ENCODE measurements around the gene GAD2.

- TF ChIP-seq CTCF (IDR thresholded peaks at IDR 0.05; ENCODE audit: low read depth, low read length) (no peak), EZH2phosphoT487 (IDR thresholded peaks at IDR 0.05; ENCODE audit: low read depth) (no peak)
These were observed 42.7 kb upstream of the GAD2 start for GRCh38 chr10:26173837-26174236.
